ENCODE data around the gene NPAS3. TPM values are rescaled to one million over a fixed set of nuclear protein-coding genes. Genes with fewer than 3 reads are reported as not detected.

Gene NPAS3
- total RNA-seq, 2 experiments from 2014 or later: not detected

DNA sequence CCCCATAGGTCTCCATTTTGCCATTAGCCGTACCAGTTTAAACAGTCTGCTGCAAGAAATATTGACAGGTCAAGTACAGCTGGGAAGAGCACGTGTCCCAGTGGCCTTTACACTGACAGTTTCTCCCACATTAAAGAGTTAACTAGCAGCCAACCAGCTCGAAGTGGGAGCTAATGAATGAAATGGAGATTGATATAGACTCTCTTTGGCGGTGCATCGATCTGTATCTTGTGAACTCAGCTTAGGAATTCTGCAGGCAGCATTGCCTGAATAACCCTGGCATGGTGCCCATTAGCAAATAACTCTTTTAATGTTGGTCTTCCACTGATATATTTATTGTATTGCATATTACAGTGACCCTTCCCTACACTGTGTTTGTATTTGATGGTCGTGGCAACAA lies 692.8 kb downstream of the NPAS3 start:
- DNase-seq (no peak), ATAC-seq (no peak)
- ChIA-PET CTCF (no interaction called here), POLR2A (no interaction called here)
- Mint-ChIP-seq H3K36me3 (ENCODE audit: low read depth) (no peaks in the 10 kb centered on the region), H3K27ac (no peak overlapping the region), H3K4me1 (ENCODE audit: low read depth) (no peaks in the 10 kb centered on the region), H3K9me3 (no peaks in the 10 kb centered on the region), H3K27me3 (no peaks in the 10 kb centered on the region), H3K4me3 (no peak overlapping the region)
- intact Hi-C loops (cut with micrococcal nuclease): no loop called here
- TF ChIP-seq, protein P1, sequence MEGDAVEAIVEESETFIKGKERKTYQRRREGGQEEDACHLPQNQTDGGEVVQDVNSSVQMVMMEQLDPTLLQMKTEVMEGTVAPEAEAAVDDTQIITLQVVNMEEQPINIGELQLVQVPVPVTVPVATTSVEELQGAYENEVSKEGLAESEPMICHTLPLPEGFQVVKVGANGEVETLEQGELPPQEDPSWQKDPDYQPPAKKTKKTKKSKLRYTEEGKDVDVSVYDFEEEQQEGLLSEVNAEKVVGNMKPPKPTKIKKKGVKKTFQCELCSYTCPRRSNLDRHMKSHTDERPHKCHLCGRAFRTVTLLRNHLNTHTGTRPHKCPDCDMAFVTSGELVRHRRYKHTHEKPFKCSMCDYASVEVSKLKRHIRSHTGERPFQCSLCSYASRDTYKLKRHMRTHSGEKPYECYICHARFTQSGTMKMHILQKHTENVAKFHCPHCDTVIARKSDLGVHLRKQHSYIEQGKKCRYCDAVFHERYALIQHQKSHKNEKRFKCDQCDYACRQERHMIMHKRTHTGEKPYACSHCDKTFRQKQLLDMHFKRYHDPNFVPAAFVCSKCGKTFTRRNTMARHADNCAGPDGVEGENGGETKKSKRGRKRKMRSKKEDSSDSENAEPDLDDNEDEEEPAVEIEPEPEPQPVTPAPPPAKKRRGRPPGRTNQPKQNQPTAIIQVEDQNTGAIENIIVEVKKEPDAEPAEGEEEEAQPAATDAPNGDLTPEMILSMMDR (IDR thresholded peaks at IDR 0.05): no peak

DNA sequence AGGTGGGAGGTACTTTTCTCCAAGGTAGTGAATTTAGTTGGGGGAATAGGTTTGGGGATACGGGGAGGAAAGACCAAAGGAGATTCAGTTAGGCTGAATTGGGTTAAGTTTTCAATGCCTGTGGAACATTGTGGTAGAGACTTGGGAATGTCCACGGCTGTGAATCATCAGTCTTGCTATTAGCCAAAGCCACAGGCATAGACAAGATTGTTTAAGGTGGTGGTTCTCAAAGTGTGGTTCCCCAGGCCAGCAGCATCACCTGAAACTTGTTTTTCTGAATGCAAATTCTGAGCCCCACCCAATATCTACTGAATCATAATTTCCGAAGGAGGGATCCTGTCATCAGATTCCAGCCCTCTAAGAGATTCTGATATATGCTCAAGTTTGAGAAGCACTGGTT lies 696.0 kb downstream of the NPAS3 start:
- Mint-ChIP-seq H3K27ac (no peak overlapping the region), H3K4me1 (ENCODE audit: low read depth) (no peaks in the 10 kb centered on the region), H3K4me3 (no peak overlapping the region), H3K36me3 (ENCODE audit: low read depth) (no peaks in the 10 kb centered on the region), H3K27me3 (no peaks in the 10 kb centered on the region), H3K9me3 (no peaks in the 10 kb centered on the region)
- TF ChIP-seq, protein P1 (IDR thresholded peaks at IDR 0.05): no peak
- intact Hi-C loops (cut with micrococcal nuclease): no loop called here
- ATAC-seq (no peak), DNase-seq (no peak)
- POLR2A ChIA-PET: no interaction called here
- CTCF ChIA-PET: no interaction called here

DNA sequence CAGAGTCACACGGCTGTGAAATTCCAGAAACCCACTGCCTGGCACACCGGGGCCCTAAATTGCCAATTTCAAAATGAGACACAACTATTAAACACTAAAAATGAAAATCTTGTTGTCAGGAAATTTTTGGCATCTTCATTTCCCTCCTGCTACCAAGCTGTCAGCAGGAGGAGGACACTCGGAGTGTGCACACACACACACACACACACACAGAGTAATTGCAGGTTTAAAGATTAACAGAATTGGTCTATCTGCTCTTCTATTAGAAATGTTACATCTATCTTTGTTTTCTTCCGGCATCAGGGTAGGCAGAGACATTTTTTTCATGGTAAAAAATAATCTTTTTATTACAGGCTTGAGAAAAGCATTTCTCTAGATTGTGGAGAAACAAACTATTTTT lies 698.0 kb downstream of the NPAS3 start:
- no peaks in the 10 kb centered on the region for H3K36me3 Mint-ChIP-seq (ENCODE audit: low read depth)
- ChIA-PET POLR2A (no interaction called here), CTCF (no interaction called here)
- DNase-seq (no peak), ATAC-seq (no peak)
- TF ChIP-seq, protein P1 (IDR thresholded peaks at IDR 0.05): no peak
- intact Hi-C loops (cut with micrococcal nuclease): no loop called here
- H3K27ac Mint-ChIP-seq: no peak overlapping the region
- H3K4me3 Mint-ChIP-seq: no peak overlapping the region
- no peaks in the 10 kb centered on the region for H3K27me3 Mint-ChIP-seq
- H3K9me3 Mint-ChIP-seq: no peaks in the 10 kb centered on the region
- H3K4me1 Mint-ChIP-seq (ENCODE audit: low read depth): no peaks in the 10 kb centered on the region

DNA sequence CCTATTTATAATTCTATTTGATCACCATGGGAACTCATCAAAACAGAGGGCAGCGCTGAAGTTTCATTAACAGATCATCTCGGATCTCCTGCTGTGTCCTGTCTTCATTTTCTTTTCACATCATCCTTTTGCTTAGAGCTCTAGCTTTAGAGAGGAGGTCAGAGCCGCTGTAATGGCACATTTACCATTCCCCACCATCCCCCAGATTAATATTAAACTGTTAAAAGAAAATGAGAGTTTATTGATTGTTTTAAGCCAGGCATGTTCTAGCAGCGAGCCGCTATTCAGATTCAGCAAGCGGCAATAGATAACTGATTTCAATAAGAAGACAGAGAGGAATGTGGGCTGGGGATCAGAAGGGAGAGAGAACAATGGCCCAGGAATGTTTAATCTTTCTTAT lies 703.4 kb downstream of the NPAS3 start:
- ATAC-seq (no peak), DNase-seq (no peak)
- ChIA-PET POLR2A (no interaction called here), CTCF (no interaction called here)
- Mint-ChIP-seq H3K4me1 (ENCODE audit: low read depth) (no peaks in the 10 kb centered on the region), H3K27me3 (peaks cover 1% of the 10 kb centered on the region), H3K36me3 (ENCODE audit: low read depth) (no peaks in the 10 kb centered on the region), H3K9me3 (no peaks in the 10 kb centered on the region), H3K4me3 (no peak overlapping the region), H3K27ac (no peak overlapping the region)
- TF ChIP-seq, protein P1 (IDR thresholded peaks at IDR 0.05): no peak
- intact Hi-C loops (cut with micrococcal nuclease): no loop called here

DNA sequence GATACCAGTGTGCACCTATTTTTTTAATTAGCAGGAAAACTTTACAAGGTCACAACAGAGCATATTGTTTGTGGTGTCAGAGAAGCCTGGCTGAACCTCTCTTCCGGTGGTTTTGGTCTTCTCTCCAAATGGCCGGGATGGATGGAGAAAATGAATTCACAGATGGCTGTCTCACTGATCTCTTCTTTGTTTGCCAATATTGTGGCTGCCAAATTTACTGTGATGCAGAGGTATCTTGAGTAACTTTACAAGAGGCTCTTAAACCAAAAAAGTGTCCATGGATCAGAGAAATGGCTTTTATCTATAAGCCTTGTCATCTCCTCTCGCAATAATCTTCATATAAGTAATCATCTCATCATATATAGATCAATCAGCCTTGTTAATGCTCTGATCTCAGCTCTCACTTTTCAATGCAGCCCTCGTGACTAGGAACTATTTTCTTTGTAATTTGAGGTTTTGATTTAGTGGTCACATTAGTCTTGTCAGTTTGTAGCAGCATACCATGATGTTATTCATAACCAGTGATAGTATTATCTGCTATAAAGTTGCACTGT lies 704.1 kb downstream of the NPAS3 start:
- CTCF ChIA-PET: no interaction called here
- H3K36me3 Mint-ChIP-seq (ENCODE audit: low read depth): no peaks in the 10 kb centered on the region
- H3K27me3 Mint-ChIP-seq: peaks cover 1% of the 10 kb centered on the region
- TF ChIP-seq, protein P1 (IDR thresholded peaks at IDR 0.05): no peak
- no peak for DNase-seq
- POLR2A ChIA-PET: no interaction called here
- H3K27ac Mint-ChIP-seq: no peak overlapping the region
- intact Hi-C loops (cut with micrococcal nuclease): no loop called here
- H3K9me3 Mint-ChIP-seq: no peaks in the 10 kb centered on the region
- no peaks in the 10 kb centered on the region for H3K4me1 Mint-ChIP-seq (ENCODE audit: low read depth)
- no peak for ATAC-seq
- no peak overlapping the region for H3K4me3 Mint-ChIP-seq

Data from activated CD8-positive, alpha-beta T cell treated with anti-CD3 and anti-CD28 coated beads for 36 hours (primary cell).